HG02840 (cell line): Measurements from ENCODE around the gene IBTK.
A peak's percentile ranks its signal among the peaks of the same experiment; 100 is the strongest.
"Not testable (repeated sequence)": the region's sequence is repeated elsewhere in the genome, so short reads cannot be mapped to it uniquely, and the experiment has no call there.

Experiments
- ATAC-seq: cut with Tn5 transposase; IDR thresholded peaks from one replicate; pipeline ENCODE4 v1.9.1; 2021; ENCODE audit warnings: mild to moderate bottlenecking, moderate library complexity, moderate number of reproducible peaks; ENCODE audit not compliant: unreplicated experiment, low FRiP score

The IBTK gene

GRCh38 chr6:82246802-82247504, 591 bp downstream of the IBTK start:
- peak; percentile 34 for ATAC-seq

DNA sequence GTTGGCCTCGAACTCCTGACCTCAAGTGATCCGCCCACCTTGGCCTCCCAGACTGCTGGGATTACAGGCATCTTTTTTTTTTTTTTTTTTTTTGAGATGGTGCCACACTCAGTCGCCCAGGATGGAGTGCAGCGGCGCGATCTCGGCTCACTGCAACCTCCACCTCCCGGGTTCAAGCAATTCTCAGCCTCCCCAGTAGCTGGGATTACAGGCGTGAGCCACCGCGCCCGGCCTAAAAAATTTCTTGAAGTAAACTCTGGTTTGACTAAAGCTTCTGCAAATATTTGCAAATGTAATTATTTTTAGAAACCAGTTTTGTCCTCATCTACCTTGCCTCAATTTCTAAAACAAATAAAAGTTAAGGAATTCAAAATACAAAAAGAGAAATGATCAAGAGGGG, 1.2 kb downstream of the IBTK start:
- ATAC-seq = no peak

GRCh38 chr6:82245376-82245775, 2.2 kb downstream of the IBTK start:
- ATAC-seq = no peak

- no peak for ATAC-seq
Observed at GRCh38 chr6:82243884-82244283, 3.7 kb downstream of the IBTK start.

- ATAC-seq = no peak
Observed at GRCh38 chr6:82240186-82240585, 7.4 kb downstream of the IBTK start.

- no peak for ATAC-seq
Observed at GRCh38 chr6:82239597-82239996, 7.9 kb downstream of the IBTK start.

DNA sequence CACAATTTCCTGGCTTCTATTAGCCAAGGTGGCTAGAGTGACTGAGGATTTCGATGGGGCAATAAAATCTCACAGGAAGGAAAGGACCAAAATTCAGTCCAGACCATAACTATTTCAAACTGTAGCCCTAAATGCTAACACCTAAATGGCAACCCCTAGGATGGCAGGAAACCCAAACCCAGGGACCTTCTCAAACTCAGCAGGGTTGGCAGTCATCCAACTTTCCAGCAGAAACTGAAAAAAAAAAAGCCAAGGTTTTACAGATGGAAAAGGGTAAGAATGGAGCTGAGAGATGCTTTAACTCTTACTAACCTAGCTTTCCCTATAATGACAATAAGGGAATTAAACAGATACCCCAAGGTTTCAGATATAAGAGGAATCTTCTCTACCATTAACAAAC, 10.5 kb downstream of the IBTK start:
- ATAC-seq = no peak

DNA sequence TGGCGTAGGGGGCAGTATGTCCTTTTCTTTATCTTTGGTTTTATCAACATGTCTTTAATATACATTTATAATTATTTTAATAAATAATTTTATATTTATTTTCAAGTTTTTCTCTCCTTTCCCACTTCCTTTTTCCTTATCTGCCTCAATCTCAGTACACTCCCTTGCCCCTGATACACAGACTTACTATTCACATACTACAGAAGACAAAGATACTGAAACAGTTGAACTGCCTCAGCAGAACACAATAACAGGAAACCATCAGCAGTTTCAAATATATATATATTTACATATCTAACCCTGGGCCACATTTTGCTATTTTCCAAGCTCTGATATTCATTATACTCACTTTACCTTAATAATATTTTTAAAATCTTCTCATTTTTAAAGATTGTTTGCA, 19.8 kb downstream of the IBTK start:
- ATAC-seq = peak; percentile 92

DNA sequence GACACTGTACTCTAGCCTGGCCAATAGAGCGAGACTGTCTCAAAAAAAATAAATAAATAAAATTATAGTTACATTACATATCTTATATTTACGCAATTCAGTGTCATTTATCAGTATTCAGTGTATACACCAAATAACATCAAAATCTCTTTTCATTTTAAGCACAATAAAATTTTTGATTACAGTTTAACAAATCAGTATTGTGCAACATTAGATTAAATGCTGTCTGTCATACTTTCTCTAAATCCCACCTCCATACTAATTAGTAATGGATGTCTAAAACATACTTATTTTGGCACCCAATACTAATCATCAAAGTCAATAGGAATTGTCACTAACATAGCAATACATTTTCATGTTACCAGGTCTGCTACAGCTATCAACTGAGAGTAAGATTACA, 27.4 kb downstream of the IBTK start:
- no peak for ATAC-seq

GRCh38 chr6:82217018-82217586, 30.4 kb downstream of the IBTK start:
- peak; percentile 96 for ATAC-seq

GRCh38 chr6:82216549-82216948, 31.0 kb downstream of the IBTK start:
- peak; percentile 7 for ATAC-seq

DNA sequence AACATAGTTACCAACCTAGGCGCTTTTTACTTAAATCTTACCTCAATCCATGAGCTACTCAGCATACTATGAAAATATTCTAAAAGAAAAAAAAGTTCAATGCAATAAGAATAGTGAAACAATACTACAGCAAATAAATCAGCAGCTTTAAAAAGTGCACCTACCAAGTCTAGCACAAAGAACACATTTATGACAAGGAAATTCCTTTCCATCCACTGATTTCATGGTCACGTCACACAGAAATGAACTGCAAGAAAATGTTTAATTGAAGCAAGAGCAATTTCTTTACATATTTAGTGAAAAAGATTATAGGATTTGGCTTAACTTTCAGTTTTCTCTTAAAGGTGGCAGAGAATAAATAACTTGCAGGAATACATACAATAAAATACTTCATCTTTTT, 36.2 kb downstream of the IBTK start:
- no peak for ATAC-seq

DNA sequence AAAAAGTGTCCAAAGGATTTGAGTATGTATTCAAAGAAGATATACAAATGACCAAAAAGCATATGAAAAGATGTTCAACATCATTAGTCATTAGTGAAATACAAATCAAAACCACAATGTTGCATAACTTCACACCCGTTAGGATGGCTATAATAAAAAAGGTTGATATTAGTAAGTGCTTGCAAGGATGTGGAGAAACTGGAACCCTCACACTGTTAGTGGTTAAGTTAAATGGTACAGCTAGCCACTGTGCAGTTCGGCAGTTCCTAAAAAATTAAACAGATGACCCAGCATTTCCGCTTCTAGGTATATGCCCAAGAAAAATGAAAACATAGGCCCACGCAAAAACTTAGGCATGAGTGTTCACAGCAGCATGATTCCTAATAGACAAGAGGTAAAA, 38.6 kb downstream of the IBTK start:
- ATAC-seq = no peak

GRCh38 chr6:82205930-82206392, 41.6 kb downstream of the IBTK start:
- no peak for ATAC-seq

DNA sequence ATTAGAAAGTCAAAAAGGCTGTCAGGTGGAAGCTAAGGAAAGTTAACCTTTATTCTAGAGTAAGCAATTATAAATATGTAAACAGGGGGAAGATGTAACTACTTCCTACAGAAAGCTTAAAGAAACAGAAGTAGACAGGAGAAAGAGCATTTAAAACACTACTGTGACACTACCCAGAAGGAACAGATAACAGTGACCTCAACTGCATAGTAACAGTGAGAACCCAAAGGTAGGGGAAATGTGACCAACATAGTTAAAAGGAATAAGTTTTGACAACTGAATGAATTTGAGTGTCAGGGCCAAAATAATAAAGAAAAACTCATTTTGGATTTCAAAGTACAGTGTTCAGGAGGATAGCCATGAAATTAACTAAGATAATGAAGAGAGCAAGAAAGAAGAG, 43.5 kb downstream of the IBTK start:
- no peak for ATAC-seq

DNA sequence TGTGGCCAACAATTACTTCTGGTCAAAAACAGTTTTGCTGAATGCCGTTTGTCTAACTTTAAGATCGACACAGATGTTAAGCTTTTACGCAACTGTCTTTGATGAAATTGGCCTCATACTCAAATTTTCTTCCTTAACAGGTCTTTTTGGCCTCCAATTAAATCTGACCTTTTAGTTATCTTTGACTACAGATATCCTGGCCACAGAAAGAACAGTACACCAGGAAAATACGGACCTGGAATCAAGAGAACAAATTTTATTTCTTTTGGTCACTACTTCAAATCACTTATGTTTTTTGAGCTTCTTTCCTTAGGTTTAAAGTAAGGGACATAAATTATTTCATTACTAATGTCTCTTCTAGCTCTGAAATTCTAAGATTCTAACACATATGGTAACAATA, 49.8 kb downstream of the IBTK start:
- no peak for ATAC-seq

DNA sequence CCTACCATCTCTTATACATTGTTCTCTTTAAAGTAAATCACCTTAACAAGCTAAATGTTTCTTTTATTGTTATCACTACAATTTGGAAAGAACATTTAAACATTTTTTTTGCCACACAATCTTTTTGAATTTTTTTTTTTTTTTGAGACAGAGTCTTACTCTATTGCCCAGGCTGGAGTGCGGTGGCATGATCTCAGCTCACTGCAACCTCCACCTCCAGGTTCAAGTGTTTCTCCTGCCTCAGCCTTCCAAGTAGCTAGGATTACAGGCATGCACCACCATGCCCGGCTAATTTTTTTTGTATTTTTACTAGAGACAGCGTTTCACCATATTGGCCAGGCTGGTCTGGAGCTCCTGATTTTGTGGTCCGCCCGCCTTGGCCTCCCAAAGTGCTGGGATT, 50.3 kb downstream of the IBTK start:
- not testable (repeated sequence) for ATAC-seq

- ATAC-seq = no peak
Observed at GRCh38 chr6:82196161-82196560, 51.4 kb downstream of the IBTK start.

DNA sequence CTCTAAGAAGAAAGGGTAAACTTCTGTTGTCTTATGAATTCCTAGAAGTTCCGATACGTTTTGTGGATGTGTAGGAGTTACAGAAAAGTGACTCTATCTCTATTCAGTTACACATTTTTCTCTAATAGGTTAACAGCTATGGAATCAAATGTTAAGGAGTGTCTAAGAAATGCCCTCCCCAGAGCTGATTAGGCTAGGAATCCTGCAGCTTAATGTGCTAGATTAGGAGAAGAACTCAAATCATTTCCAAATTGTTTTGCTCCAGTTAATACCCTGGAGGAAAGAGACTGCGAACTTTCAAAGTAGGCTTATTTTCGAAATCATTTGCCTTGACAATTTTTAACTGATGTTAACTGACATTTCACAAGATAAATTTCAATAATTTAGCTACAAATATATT, 51.9 kb downstream of the IBTK start:
- no peak for ATAC-seq

DNA sequence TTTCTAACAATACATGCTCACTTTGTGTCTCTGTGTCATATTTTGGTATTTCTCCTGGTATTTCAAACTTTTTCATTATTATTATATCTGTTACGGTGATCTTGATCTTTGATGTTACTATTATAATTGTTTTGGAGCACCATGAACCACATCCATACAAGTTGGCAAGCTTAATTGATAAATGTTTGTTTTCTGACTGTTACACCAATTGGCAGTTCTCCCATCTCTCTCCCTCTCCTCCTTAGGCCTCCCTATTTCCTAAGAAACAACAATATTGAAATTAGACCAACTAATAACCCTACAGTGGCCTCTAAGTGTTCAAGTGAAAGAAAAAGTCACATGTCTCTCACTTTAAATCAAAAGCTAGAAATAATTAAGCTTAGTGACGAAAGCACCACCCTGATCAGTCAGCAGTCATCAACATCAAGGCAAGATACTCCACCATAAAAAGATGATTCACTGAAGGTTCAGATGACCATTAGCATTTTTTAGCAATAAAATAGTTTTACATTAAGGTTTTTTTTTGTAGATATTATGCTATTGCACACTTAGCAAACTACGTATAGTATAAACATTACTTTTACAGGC, 61.5 kb downstream of the IBTK start:
- no peak for ATAC-seq

DNA sequence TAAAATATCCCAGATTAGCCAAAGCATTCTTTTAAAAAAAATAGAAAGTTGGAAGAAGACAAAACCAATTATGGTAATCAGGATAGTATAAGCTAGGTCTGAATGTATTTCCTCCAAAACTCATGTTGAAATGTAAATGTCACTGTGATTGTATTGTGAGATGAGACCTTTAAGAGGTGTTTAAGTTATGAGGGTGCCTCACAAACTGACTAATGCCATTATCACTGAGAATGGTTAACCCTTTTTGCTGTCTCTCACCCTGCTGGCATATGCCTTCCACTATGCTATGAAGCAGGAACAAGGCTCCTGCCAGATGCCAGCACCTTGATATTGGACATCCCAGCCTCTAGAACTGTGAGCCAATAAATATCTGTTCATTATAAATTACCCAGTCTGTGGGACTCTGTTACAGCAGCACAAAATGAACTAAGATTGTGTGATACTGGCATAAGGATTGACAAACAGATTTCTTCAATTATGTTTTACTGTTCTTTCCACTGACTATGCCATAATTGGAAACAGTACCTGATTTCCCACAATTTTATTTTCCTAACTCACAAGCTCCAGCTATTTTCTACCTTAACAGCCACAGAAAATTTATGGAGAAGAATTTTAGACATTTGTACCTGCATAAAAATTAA, 63.8 kb downstream of the IBTK start:
- ATAC-seq = no peak

GRCh38 chr6:82182756-82183155, 64.8 kb downstream of the IBTK start:
- ATAC-seq = no peak
